ENCODE data around the gene SLC25A11. TPM values are rescaled to one million over a fixed set of nuclear protein-coding genes. Genes with fewer than 3 reads are reported as not detected.

SLC25A11 gene
- total RNA-seq, 1 experiment from 2014 or later: 40.1 TPM

Small RNAs within 50 kb of the gene (microRNA-seq; reads per million reads assigned to microRNA genes)
- not detected for gene MIR6864
- not detected for gene MIR6865

Other genes with a start within 250 kb of the SLC25A11 start
- 58.2 and 71.6 TPM in 2 replicates for gene PELP1, start 235.9 kb downstream of the SLC25A11 start, total RNA-seq (2022)
- 37.1 and 37.8 TPM in 2 replicates for gene ARRB2, start 229.4 kb downstream of the SLC25A11 start, total RNA-seq (2022)
- 9.1 and 9.4 TPM in 2 replicates for gene MED11, start 208.6 kb downstream of the SLC25A11 start, total RNA-seq (2022)
- gene ZMYND15, start 200.2 kb downstream of the SLC25A11 start, total RNA-seq (2022): 2.2 and 3.5 TPM in 2 replicates
- gene CXCL16, start 200.1 kb downstream of the SLC25A11 start, total RNA-seq (2022): 44.8 and 55.3 TPM in 2 replicates
- 9.9 and 12.1 TPM in 2 replicates for gene TM4SF5, start 168.2 kb downstream of the SLC25A11 start, total RNA-seq (2022)
- gene VMO1, start 153.7 kb downstream of the SLC25A11 start, total RNA-seq (2022): 0.54 TPM in 1 of 2 replicates, not detected in the other
- gene GLTPD2, start 151.1 kb downstream of the SLC25A11 start, total RNA-seq (2022): 11.8 and 15.6 TPM in 2 replicates
- 133 and 136 TPM in 2 replicates for gene PSMB6, start 143.9 kb downstream of the SLC25A11 start, total RNA-seq (2022)
- gene PLD2, start 132.9 kb downstream of the SLC25A11 start, total RNA-seq (2022): 46.5 and 47.2 TPM in 2 replicates
- 47.7 and 49.4 TPM in 2 replicates for gene MINK1, start 106.7 kb downstream of the SLC25A11 start, total RNA-seq (2022)
- 0.86 and 1.0 TPM in 2 replicates for gene C17orf107, start 40.5 kb downstream of the SLC25A11 start, total RNA-seq (2022)
- not detected in 2 replicates for gene CHRNE, start 36.9 kb downstream of the SLC25A11 start, total RNA-seq (2022)
- not detected in 2 replicates for gene GP1BA, start 7.8 kb downstream of the SLC25A11 start, total RNA-seq (2022)
- gene RNF167, start 222 bp upstream of the SLC25A11 start, total RNA-seq (2022): 55.1 and 60.9 TPM in 2 replicates
- 367 and 416 TPM in 2 replicates for gene PFN1, start 8.5 kb upstream of the SLC25A11 start, total RNA-seq (2022)
- gene ENO3, start 11.1 kb upstream of the SLC25A11 start, total RNA-seq (2022): 8.1 and 10.6 TPM in 2 replicates
- gene SPAG7, start 27.8 kb upstream of the SLC25A11 start, total RNA-seq (2022): 20.5 and 23.1 TPM in 2 replicates
- 16.2 and 18.8 TPM in 2 replicates for gene CAMTA2, start 47.6 kb upstream of the SLC25A11 start, total RNA-seq (2022)
- 0.64 and 1.4 TPM in 2 replicates for gene INCA1, start 57.5 kb upstream of the SLC25A11 start, total RNA-seq (2022)
- gene KIF1C, start 57.9 kb upstream of the SLC25A11 start, total RNA-seq (2022): 87.5 and 92.0 TPM in 2 replicates
- gene SLC52A1, start 95.4 kb upstream of the SLC25A11 start, total RNA-seq (2022): not detected in 2 replicates
- gene ZFP3, start 138.4 kb upstream of the SLC25A11 start, total RNA-seq (2022): 3.6 and 3.7 TPM in 2 replicates
- gene ZNF232, start 171.8 kb upstream of the SLC25A11 start, total RNA-seq (2022): 7.5 and 9.1 TPM in 2 replicates
- gene USP6, start 176.0 kb upstream of the SLC25A11 start, total RNA-seq (2022): 0.16 and 0.21 TPM in 2 replicates